ENCODE measurements around the gene MILR1.
"Not testable (repeated sequence)": the region's sequence is repeated elsewhere in the genome, so short reads cannot be mapped to it uniquely, and the experiment has no call there.

Gene MILR1

DNA sequence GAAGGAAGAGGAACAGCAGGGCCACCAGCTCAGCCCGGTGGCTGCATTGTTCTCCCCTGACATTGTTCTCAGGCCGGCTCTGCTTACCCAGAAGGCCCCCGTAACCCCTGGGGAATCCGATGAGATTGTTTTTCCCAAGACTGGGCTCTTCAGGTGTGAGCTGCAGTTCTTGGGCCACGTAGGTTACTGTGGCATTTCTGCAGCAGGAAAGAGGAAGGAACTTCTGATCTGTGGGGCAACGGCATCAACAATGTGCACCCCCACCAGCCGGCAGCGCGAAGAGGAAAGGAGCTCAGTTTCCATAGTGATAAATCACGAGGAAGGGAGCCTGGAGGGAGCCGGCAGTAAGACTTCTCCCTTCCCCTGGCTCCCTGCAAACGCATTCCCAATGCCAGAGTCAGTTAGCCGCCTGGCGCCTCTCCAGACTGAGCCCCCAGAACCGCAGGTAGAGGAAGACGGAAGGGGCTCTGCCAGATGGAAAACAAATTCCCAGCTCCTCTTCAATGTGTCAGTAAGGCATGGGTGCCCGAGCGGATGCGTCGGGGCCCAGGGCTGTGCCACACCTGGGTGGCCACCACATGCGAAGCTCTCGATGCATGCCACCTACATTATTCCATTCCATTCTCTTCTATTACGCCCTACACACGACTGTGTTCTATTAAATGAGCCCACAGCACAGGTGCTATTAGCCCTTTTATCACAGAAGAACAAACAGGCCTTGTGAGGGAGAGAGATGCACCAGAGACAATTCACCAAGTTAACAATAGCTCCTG, 36.7 kb upstream of the MILR1 start:
- Histone ChIP-seq H3K4me3 (ENCODE audit: low read depth, low read length) (peak overlapping the region; percentile 36), H3K27ac (ENCODE audit: low read depth, low read length) (peak overlapping the region; percentile 3; the same call in 1 of the 2 replicates), H3K9ac (ENCODE audit: low read length) (peak overlapping the region; percentile 15)

DNA sequence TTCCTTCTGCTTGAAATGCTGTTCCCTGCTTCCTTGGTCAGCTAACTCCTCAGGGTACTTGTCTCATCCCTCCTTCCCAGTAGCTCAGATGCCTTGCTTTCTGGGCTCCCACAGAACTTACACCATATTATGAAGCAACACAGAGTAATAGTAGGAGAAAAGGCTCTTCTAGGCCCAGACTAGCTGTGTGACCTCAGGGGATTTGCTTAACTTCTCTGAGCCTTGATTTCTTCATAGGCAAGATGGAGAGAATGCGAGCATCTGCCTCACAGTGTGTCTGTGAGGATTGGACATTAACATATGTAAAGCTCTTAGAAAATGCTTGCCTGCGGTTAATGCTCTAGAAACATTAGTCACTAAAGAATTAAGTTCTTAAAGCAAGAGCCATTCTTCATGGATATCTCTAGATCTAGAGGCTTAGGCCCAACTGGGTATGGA, 36.0 kb upstream of the MILR1 start:
- Histone ChIP-seq H3K36me3 (ENCODE audit: control insufficient read depth, insufficient read depth, low read length) (no peaks in the 10 kb centered on the region), H3K9me3 (ENCODE audit: control insufficient read depth, insufficient read depth, low read depth, low read length) (no peaks in the 10 kb centered on the region), H3K27me3 (ENCODE audit: control insufficient read depth, insufficient read depth, low read length) (no peaks in the 10 kb centered on the region), H3K4me3 (ENCODE audit: low read depth, low read length) (no peak overlapping the region), H3K27ac (ENCODE audit: low read depth, low read length) (no peak overlapping the region), H3K9ac (ENCODE audit: low read length) (no peak overlapping the region), H3K4me1 (ENCODE audit: control insufficient read depth, insufficient read depth, low read length) (peaks cover 22% of the 10 kb centered on the region)

More for the DNA sequence above, 36.7 kb upstream of the MILR1 start:
- H3K9me3 ChIP-seq (ENCODE audit: control insufficient read depth, insufficient read depth, low read depth, low read length), result no peaks in the 10 kb centered on the region
- H3K4me1 ChIP-seq (ENCODE audit: control insufficient read depth, insufficient read depth, low read length), result peaks cover 22% of the 10 kb centered on the region
- no peaks in the 10 kb centered on the region for H3K36me3 ChIP-seq (ENCODE audit: control insufficient read depth, insufficient read depth, low read length)
- no peaks in the 10 kb centered on the region for H3K27me3 ChIP-seq (ENCODE audit: control insufficient read depth, insufficient read depth, low read length)

GRCh38 chr17:64413513-64413912, 35.4 kb upstream of the MILR1 start:
- Histone ChIP-seq H3K4me3 (ENCODE audit: low read depth, low read length) (no peak overlapping the region), H3K9ac (ENCODE audit: low read length) (no peak overlapping the region), H3K27me3 (ENCODE audit: control insufficient read depth, insufficient read depth, low read length) (no peaks in the 10 kb centered on the region), H3K9me3 (ENCODE audit: control insufficient read depth, insufficient read depth, low read depth, low read length) (no peaks in the 10 kb centered on the region), H3K36me3 (ENCODE audit: control insufficient read depth, insufficient read depth, low read length) (no peaks in the 10 kb centered on the region), H3K27ac (ENCODE audit: low read depth, low read length) (no peak overlapping the region), H3K4me1 (ENCODE audit: control insufficient read depth, insufficient read depth, low read length) (peaks cover 22% of the 10 kb centered on the region)

GRCh38 chr17:64418506-64419339, 30.2 kb upstream of the MILR1 start:
- Histone ChIP-seq H3K9me3 (ENCODE audit: control insufficient read depth, insufficient read depth, low read depth, low read length) (no peaks in the 10 kb centered on the region), H3K36me3 (ENCODE audit: control insufficient read depth, insufficient read depth, low read length) (no peaks in the 10 kb centered on the region), H3K27me3 (ENCODE audit: control insufficient read depth, insufficient read depth, low read length) (no peaks in the 10 kb centered on the region), H3K4me3 (ENCODE audit: low read depth, low read length) (no peak overlapping the region), H3K4me1 (ENCODE audit: control insufficient read depth, insufficient read depth, low read length) (no peaks in the 10 kb centered on the region; the same call in 1 of the 2 replicates), H3K27ac (ENCODE audit: low read depth, low read length) (no peak overlapping the region), H3K9ac (ENCODE audit: low read length) (no peak overlapping the region)

GRCh38 chr17:64420143-64420670, 28.7 kb upstream of the MILR1 start:
- no peaks in the 10 kb centered on the region for H3K36me3 ChIP-seq (ENCODE audit: control insufficient read depth, insufficient read depth, low read length)
- H3K4me3 ChIP-seq (ENCODE audit: low read depth, low read length), result no peak overlapping the region
- H3K9me3 ChIP-seq (ENCODE audit: control insufficient read depth, insufficient read depth, low read depth, low read length), result peaks cover 2% of the 10 kb centered on the region
- H3K4me1 ChIP-seq (ENCODE audit: control insufficient read depth, insufficient read depth, low read length), result peaks cover 9% of the 10 kb centered on the region; the same call in 1 of the 2 replicates
- H3K27me3 ChIP-seq (ENCODE audit: control insufficient read depth, insufficient read depth, low read length), result no peaks in the 10 kb centered on the region
- H3K9ac ChIP-seq (ENCODE audit: low read length), result no peak overlapping the region
- no peak overlapping the region for H3K27ac ChIP-seq (ENCODE audit: low read depth, low read length)

DNA sequence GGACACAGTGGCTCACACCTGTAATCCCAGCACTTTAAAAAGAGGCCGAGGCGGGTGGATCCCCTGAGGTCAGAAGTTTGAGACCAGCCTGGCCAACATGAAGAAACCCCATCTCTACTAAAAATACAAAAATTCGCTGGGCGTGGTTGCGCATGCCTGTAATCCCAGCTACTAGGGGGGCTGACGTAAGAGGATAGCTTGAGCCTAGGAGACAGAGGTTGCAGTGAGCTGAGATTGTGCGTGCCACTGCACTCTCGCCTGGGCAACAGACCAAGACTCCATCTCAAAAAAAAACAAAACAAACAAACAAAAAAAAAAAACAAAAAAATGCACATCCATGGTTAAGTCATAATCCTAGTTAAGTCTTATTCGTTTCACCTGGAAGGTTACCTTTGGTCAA, 26.8 kb upstream of the MILR1 start:
- H3K4me1 ChIP-seq (ENCODE audit: control insufficient read depth, insufficient read depth, low read length), result peaks cover 17% of the 10 kb centered on the region; the same call in 1 of the 2 replicates

GRCh38 chr17:64423881-64424280, 25.0 kb upstream of the MILR1 start:
- Histone ChIP-seq H3K9ac (ENCODE audit: low read length) (peak overlapping the region; percentile 19), H3K36me3 (ENCODE audit: control insufficient read depth, insufficient read depth, low read length) (no peaks in the 10 kb centered on the region), H3K27ac (ENCODE audit: low read depth, low read length) (peak overlapping the region; percentile 98; the same call in 1 of the 2 replicates), H3K4me1 (ENCODE audit: control insufficient read depth, insufficient read depth, low read length) (peaks cover 21% of the 10 kb centered on the region; the same call in 1 of the 2 replicates), H3K4me3 (ENCODE audit: low read depth, low read length) (no peak overlapping the region), H3K9me3 (ENCODE audit: control insufficient read depth, insufficient read depth, low read depth, low read length) (peaks cover 8% of the 10 kb centered on the region), H3K27me3 (ENCODE audit: control insufficient read depth, insufficient read depth, low read length) (no peaks in the 10 kb centered on the region)

More for the DNA sequence above, 26.8 kb upstream of the MILR1 start:
- H3K27me3 ChIP-seq (ENCODE audit: control insufficient read depth, insufficient read depth, low read length); H3K9ac ChIP-seq (ENCODE audit: low read length); H3K9me3 ChIP-seq (ENCODE audit: control insufficient read depth, insufficient read depth, low read depth, low read length); H3K4me3 ChIP-seq (ENCODE audit: low read depth, low read length); H3K27ac ChIP-seq (ENCODE audit: low read depth, low read length); H3K36me3 ChIP-seq (ENCODE audit: control insufficient read depth, insufficient read depth, low read length): not testable (repeated sequence)

GRCh38 chr17:64424324-64424849, 24.5 kb upstream of the MILR1 start:
- H3K27me3 ChIP-seq (ENCODE audit: control insufficient read depth, insufficient read depth, low read length), result no peaks in the 10 kb centered on the region
- no peaks in the 10 kb centered on the region for H3K36me3 ChIP-seq (ENCODE audit: control insufficient read depth, insufficient read depth, low read length)
- H3K9ac ChIP-seq (ENCODE audit: low read length), result peak overlapping the region; percentile 19
- H3K4me1 ChIP-seq (ENCODE audit: control insufficient read depth, insufficient read depth, low read length), result peaks cover 21% of the 10 kb centered on the region; the same call in 1 of the 2 replicates
- H3K9me3 ChIP-seq (ENCODE audit: control insufficient read depth, insufficient read depth, low read depth, low read length), result peaks cover 8% of the 10 kb centered on the region
- no peak overlapping the region for H3K4me3 ChIP-seq (ENCODE audit: low read depth, low read length)
- H3K27ac ChIP-seq (ENCODE audit: low read depth, low read length), result peak overlapping the region; percentile 98; the same call in 1 of the 2 replicates

GRCh38 chr17:64425191-64425590, 23.7 kb upstream of the MILR1 start:
- Histone ChIP-seq H3K9me3 (ENCODE audit: control insufficient read depth, insufficient read depth, low read depth, low read length) (peaks cover 8% of the 10 kb centered on the region), H3K4me3 (ENCODE audit: low read depth, low read length) (no peak overlapping the region), H3K36me3 (ENCODE audit: control insufficient read depth, insufficient read depth, low read length) (no peaks in the 10 kb centered on the region), H3K27ac (ENCODE audit: low read depth, low read length) (peak overlapping the region; percentile 98; the same call in 1 of the 2 replicates), H3K4me1 (ENCODE audit: control insufficient read depth, insufficient read depth, low read length) (peaks cover 21% of the 10 kb centered on the region; the same call in 1 of the 2 replicates), H3K9ac (ENCODE audit: low read length) (peak overlapping the region; percentile 50), H3K27me3 (ENCODE audit: control insufficient read depth, insufficient read depth, low read length) (no peaks in the 10 kb centered on the region)

GRCh38 chr17:64426596-64426995, 22.3 kb upstream of the MILR1 start:
- no peaks in the 10 kb centered on the region for H3K36me3 ChIP-seq (ENCODE audit: control insufficient read depth, insufficient read depth, low read length)
- H3K4me1 ChIP-seq (ENCODE audit: control insufficient read depth, insufficient read depth, low read length), result peaks cover 21% of the 10 kb centered on the region; the same call in 1 of the 2 replicates
- peak overlapping the region; percentile 98; the same call in 1 of the 2 replicates for H3K27ac ChIP-seq (ENCODE audit: low read depth, low read length)
- H3K9ac ChIP-seq (ENCODE audit: low read length), result peak overlapping the region; percentile 76
- no peaks in the 10 kb centered on the region for H3K27me3 ChIP-seq (ENCODE audit: control insufficient read depth, insufficient read depth, low read length)
- H3K9me3 ChIP-seq (ENCODE audit: control insufficient read depth, insufficient read depth, low read depth, low read length), result peaks cover 8% of the 10 kb centered on the region
- H3K4me3 ChIP-seq (ENCODE audit: low read depth, low read length), result 0 out of 2 replicates have a peak overlapping the region, but pooled peaks have one; percentile 1

Data from HUES6 (cell line).